ENCODE measurements around the gene RPS27L.
A peak's percentile ranks its signal among the peaks of the same experiment; 100 is the strongest.
"Not testable (repeated sequence)": the region's sequence is repeated elsewhere in the genome, so short reads cannot be mapped to it uniquely, and the experiment has no call there.

Gene RPS27L

DNA sequence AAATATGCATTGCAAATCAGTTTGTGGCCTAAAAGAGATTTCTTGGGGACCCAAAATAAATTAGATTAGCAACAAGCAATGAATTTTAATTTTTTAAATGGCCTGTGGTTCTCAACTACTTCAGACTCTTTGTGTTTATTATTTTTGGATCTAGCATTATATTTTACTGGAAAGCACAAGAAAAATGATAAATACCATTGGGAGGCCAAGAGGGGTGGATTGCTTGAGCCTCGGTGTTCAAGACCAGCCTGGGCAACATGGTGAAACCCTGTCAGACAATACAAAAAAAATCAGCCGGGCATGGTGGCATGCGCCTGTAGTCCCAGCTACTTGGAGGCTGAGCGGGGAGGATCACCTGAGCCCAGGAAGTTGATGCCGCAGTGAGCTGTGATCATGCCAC, 22.0 kb downstream of the RPS27L start:
- DNase-seq: no peak

DNA sequence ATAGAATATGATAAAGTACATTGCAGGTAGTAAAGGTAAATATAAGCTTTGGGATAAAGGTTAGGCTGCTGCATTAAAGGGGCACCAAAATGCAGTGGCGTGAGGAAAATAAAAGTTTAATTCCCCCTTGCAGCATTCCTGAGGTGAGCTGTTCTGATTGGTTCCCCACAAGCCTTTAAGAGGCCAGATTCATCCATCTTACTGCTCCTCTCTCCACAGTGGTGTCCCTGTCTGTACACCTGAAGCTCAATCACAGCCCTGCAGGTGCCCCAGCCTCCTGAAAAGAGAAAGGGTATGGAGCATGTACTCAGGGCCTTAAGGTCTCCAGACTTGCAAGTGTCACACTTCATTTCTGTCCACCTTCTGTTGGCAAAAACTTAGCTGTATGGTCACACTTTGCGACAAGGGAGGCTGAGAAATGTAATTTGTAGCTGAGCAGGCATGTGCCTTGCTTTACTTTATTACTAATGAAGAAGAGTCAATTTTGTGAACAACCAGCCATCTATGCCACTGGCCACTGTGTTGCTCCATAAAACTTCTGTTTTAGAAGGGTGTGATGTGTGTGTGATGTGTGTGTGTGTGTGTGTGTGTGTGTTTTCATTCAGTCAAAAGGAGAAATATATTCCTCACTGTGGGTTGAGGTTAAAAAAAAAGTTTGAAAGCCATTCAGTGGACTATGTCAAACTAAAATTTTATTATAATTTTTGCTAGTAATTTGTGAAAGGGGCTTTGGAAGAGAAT, 22.9 kb downstream of the RPS27L start:
- no peak for DNase-seq

DNA sequence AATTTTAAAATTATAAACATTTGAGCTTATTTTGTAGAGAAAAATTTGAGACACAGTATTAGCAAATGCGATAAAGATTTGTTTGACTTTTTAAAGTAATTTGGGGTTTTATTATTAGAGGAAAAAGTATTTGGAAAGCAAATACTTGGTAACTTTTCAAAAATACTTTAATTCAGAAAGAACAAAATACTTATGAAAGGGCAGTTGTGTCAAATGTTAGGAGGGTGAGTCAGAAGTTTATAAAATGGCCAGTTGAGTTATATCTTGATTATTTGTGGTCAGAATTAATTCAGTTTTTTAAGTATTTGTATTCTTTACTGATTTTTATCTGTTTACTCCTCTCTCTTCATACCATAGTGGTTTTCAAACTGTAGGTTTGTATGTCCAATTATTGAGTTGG, 23.5 kb downstream of the RPS27L start:
- no peak for DNase-seq

DNA sequence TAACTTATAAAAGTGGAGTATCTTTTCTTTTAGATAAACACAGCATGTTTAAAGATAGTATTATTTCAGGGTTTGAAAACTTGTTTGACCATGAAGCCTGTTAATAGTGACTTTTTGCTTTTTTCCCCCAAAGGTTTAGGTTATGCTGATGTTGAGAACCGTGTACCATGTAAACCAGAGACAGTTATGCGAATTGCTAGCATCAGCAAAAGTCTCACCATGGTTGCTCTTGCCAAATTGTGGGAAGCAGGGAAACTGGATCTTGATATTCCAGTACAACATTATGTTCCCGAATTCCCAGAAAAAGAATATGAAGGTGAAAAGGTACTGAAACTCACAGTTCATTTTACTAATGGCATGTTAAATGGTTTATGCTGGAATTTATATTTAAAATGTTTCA, 30.6 kb downstream of the RPS27L start:
- no peak for DNase-seq

DNA sequence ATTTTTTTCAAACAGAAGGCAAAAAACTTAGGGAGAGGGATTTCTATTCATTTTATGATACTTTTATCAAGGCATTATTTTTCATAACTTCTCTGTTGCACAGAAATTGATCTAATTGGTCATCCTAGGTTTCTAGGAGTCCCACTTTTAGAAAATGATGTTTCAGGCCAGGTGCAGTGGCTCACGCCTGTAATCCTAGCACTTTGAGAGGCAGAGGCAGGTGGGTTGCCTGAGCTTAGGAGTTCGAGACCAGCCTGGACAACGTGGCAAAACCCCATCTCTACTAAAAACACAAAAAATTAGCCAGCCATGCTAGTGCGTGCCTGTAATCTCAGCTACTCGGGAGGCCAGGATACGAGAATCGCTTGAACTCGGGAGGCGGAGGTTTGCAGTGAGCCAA, 32.8 kb downstream of the RPS27L start:
- DNase-seq: no peak

DNA sequence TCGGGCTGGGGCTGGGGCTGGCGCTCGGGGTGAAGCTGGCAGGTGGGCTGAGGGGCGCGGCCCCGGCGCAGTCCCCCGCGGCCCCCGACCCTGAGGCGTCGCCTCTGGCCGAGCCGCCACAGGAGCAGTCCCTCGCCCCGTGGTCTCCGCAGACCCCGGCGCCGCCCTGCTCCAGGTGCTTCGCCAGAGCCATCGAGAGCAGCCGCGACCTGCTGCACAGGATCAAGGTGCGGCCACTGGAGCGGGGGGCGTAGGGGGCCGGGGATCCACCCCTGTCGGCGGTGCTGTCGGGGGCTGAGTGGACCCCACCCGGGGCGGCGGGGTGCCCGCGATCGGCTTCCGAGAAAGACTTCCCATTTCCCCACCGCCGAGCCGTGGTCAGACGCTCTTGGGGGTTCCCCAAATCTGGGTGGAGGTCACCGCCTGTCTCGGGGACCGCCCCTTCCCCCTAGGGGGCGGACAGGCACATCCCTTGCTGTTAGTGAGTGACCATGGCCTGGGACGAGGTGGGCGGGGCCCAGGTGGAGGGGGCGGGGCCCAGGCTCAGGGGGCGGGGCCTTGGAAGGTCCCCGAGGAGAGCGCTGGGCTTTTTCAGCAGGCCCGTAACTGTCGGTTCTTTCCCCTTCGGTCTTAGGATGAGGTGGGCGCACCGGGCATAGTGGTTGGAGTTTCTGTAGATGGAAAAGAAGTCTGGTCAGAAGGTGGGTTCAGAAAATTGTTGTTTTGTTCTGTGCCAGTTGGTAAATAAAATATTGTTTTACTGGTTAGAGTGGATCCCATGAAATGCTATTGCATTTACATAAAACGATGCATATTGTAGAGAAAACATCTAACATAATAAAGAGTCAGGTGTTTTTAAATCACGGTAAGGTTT, 35.0 kb downstream of the RPS27L start:
- peak; percentile 9 for DNase-seq

DNA sequence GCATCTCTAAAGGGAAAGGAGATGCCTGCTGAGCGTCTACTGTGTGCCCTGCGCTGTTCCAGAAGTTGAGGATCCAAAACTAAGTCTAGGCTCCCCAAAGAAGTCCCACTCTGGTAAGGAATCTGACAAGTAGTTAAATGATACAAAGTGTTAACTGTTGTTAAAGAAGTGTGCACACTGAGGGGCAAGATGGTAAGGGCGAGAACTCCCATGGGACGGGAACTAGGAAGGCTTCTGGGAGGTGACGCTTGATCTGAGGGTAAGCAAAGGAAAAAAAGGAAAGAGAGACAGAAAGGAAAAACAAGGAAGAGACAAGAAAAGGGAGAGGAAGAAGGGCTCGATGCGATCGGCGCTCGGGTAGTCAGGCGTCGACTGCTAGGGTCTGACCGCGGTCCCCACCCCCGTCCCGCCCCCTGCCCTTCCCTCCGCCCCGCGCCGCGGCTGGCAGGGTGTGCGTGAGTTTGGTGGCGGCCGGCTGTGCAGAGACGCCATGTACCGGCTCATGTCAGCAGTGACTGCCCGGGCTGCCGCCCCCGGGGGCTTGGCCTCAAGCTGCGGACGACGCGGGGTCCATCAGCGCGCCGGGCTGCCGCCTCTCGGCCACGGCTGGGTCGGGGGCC, 35.8 kb downstream of the RPS27L start, which contains the start of gene LACTB:
Gene LACTB (plus strand): TSS at position 480 of the 620 bp plus-strand sequence. CDS start 11 bp downstream, at position 491.
- peak; percentile 38 for DNase-seq

DNA sequence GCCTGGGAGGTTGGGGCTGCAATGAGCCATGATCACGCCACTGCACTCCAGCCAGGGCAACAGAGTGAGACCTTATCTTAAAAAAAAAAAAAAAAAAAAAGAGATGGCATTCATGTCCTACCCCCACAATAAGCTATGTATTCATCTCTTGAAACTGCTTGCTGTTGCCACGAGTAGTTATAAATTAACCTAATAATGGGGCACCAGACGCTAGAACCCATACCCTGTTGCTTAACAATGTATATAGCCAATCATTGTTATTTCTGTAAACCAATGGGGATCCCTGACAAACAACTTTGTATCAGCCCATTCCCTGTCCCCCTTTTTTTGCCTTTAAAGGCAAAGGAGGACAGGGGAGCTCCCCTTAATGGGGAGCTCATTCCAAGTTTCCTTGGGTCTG, 38.4 kb downstream of the RPS27L start:
- DNase-seq: no peak

DNA sequence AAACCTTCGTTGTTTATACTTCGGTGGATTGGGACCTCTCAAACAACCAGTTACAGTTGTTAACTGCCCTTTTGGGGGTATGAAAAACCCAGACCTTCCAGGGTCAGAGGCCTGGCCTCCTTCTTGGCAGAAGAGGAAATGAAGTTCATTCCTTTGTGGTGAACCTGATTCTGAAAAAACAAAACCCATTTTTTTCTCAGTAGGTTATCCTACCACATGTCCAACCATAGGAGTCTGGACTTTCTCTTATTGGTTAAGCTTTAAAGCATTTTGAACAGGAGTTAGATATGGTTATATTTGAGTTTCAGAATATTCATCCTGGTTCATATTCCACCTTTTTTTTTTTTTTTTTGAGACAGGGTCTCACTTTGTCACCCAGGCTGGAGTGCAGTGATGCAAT, 42.8 kb downstream of the RPS27L start:
- DNase-seq: no peak

DNA sequence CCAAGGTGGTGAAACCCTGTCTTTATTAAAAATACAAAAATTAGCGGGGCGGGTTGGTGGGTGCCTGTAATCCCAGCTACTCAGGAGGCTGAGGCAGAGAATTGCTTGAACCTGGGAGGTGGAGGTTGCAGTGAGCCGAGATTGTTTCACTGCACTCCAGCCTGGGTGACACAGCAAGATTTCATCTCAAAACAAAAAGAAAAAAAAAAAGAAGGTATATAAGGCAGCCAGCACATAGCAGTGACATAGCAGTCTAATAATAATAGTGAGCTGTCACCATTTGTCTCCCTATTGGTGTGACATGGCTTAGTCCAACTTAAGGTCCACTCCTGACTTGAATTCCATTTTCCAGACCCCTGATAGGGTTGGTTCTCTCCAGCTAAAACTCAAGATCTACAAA, 44.4 kb downstream of the RPS27L start:
- no peak for DNase-seq

DNA sequence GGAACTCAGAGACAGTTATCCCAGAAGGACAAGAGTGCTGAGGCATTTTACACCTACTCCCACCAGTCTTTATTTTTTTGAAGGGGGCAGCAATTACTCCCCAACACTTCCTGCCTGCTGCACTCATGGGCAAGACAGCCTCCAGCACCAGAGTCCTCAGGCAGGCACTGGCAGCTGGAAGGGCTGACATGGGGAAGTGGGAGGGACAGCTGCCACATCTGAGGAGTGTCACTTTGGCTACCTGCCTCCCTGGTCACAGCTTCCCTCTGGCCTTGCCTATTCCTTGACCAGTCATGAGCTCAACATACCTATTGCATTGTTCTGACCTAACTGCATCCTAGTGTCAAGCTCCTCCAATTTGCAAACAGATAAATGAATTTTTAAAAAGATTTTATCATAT, 45.8 kb downstream of the RPS27L start:
- no peak for DNase-seq

DNA sequence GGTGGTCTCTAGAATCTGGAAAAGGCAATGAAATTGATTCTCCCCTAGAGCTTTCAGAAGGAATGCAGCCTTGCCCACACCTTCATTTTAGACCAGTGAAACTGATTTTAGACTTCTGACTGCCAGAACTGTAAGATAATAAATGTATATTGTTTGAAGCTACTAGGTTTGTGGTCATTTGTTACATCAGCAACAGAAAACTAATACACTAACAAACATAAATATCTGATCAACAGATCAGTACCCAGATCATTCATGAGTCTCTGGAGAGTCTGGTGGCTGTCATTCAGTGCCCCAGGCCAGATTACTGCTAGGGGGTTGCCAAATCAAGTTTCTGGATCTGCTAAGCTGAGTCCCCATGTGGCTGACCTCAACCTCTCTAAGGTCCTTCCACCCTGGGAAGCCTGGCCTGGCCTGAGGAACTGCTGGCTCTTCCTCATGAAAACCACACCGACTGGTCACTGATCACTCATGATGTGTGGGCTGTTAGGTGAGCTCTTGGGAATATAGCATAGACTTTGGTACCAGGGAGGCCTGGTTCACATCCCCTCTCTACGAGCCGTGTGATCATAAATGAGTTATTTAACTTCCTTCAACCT, 46.8 kb downstream of the RPS27L start:
- no peak for DNase-seq

DNA sequence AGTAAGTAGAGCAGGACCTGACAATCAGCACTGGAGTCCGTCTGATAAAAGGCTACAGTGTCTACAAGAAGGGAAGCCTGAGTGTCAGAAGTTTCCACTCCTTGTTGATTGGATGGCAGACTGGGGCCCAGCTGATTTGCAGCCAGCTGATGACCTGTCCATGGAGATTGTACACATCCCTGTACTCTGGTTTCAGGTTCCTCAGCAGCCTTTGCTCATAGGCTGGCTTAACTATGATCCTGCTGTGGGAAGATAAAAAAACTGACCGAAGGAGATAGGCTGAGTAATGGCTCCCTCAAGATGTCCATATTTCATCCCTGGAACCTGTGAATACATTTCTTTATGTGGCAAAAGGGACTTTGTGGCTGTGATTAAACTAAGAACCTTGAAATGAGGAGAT, 47.4 kb downstream of the RPS27L start:
- DNase-seq: no peak

DNA sequence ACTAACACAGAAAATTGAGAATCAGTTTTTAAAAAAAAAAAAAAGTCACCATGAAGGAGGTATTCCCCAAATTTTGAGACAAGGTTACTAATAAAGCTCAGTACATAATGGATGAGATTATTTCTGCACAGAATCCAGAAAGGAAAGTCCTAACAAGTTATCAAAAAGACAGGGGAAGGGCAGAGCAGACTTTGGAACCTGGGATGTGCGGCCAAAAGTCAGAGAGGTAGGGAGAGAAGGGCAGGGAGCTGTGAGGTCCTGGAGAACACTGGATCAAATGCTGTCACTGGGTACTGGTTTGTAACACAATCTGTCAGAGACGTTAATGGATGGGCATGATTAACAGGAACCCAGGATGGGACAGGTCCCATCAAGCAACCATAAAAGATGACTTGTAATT, 47.8 kb downstream of the RPS27L start:
- DNase-seq: no peak

DNA sequence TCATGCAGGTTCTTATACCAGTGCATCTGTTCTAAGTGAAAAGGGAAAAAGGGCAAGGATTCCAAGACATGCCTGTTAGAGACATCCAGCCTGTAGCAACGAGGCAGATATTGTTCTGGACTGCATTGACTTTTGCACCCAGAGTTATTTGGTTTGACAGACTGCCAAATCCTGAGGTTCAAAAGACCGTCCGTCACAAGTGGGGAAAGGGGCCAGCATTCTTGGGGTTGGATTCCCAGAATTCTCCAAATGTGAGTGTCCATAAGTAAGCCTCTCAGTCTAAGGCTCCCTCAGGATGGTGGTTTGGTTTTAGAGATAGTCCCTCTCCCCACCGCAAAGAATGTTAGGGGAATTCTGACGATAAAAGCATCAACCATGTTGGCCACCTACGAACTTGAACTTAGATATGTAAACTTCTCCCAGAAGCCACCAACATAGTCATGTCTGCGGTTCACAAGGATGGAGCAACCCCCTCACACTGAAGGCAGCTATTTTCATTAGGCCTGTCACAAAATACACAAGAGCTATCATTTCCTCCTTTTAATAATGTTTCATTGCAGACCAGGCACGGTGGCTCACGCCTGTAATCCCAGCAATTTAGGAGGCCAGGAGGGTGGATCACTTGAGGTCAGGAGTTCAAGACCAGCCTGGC, 49.3 kb downstream of the RPS27L start:
- DNase-seq: no peak

DNA sequence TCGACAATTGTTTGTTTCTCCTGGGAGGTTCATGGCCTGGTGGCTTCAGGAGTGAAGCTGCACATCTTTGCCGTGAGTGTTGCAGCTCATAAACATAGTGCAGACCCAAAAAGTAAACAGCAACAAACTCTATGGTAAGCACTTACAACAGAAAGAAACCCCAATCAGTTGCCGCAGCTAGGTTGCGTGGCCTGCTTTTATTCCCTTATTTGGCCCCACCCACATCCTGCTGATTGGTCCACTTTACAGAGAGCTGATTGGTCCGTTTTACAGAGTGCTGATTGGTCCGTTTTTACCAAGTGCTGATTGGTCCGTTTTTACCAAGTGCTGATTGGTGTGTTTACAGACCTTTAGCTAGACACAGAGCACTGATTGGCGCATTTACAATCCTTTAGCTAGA, 51.9 kb downstream of the RPS27L start:
- not testable (repeated sequence) for DNase-seq

DNA sequence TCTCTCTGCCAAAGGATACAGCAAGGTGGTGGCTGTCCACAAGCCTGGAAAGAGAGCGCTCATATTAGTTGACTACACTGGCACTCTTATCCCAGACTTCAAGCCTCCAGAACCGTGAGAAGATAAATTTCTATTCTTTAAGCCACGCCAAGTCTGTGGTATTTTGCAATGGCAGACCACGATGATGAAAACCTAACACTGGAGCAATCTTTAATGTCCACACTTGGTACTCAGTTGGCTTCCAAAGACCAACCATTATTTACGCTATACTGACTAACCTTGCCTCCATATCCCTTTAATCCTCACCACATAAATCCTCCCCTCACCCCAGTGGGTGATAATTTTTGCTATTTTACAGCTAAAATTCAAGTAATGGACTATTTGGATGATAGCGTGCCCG, 52.5 kb downstream of the RPS27L start:
- no peak for DNase-seq

DNA sequence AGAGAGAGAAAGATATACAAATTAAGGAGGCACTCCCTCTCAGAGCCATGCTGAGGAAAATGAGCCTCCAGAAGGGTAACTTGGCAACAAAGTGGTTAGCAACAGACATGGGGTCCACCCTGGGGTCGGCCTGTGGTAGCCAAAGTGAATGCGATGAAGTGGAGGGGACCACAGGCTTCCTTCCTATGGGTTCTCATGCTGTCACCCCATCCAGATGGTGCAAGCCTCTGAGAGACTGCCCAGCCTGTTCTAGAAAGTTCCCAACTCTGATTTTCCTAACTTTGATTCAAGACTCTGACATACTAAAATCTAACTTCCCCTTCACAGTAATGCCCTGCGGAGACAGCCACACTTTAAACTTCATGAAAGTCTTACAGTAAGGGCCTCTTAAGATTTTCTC, 53.9 kb downstream of the RPS27L start:
- no peak for DNase-seq

DNA sequence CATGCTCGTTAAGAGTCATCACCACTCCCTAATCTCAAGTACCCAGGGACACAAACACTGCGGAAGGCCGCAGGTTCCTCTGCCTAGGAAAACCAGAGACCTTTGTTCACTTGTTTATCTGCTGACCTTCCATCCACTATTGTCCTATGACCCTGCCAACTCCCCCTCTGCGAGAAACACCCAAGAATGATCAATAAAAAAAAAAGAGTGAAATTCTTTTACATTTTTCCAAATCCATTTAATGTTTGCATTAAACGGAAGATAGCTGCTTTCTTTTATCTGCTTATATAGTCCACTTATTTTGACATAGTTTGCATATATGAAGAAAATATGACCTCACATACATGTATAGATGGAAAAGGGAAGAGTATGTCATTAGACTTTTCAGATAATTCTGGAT, 57.7 kb downstream of the RPS27L start:
- not testable (repeated sequence) for DNase-seq

DNA sequence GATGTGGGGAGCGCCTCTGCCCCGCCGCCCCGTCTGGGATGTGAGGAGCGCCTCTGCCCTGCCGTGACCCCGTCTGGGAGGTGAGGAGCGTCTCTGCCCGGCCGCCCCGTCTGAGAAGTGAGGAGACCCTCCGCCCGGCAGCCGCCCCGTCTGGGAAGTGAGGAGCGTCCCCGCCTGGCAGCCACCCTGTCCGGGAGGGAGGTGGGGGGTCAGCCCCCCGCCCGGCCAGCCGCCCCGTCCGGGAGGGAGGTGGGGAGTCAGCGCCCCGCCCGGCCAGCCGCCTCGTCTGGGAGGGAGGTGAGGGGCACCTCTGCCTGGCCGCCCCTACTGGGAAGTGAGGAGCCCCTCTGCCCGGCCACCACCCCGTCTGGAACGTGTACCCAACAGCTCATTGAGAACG, 58.4 kb downstream of the RPS27L start:
- not testable (repeated sequence) for DNase-seq

All from DMS 273 treated with DMSO at 0.1 percent for 48 hours (cell line).